H9 (cell line): ENCODE data around the gene TLDC2. TPM values are rescaled to one million over a fixed set of nuclear protein-coding genes. Genes with fewer than 3 reads are reported as not detected.

ENCODE experiments used
- DNase-seq: peaks from one replicate; pipeline ENCODE4 v3.0.0-alpha.2; 2017
- H2AFZ ChIP-seq: one replicate; pipeline ENCODE4 v1.6.1; 2013; ENCODE audit warnings: mild to moderate bottlenecking, low read length, control low read depth, moderate library complexity
- H2AK5ac ChIP-seq: 2 replicates; pipeline ENCODE4 v1.6.1; 2013; ENCODE audit warnings: low read length, control low read depth, mixed read lengths; ENCODE audit not compliant: insufficient read length
- H2BK120ac ChIP-seq: one replicate; pipeline ENCODE4 v1.6.1; 2013; ENCODE audit warnings: low read depth, mild to moderate bottlenecking, low read length, control low read depth, inconsistent platforms; ENCODE audit not compliant: poor library complexity, severe bottlenecking
- H2BK12ac ChIP-seq: 2 replicates; pipeline ENCODE4 v1.6.1; 2013; ENCODE audit warnings: low read length, control low read depth, mixed read lengths, low read depth; ENCODE audit not compliant: insufficient read length
- H2BK15ac ChIP-seq: 2 replicates; pipeline ENCODE4 v1.6.1; 2013; ENCODE audit warnings: low read depth, low read length, control low read depth
- H2BK20ac ChIP-seq: one replicate; pipeline ENCODE4 v1.6.1; 2013; ENCODE audit warnings: low read depth, mild to moderate bottlenecking, low read length, control low read depth, inconsistent platforms; ENCODE audit not compliant: poor library complexity, severe bottlenecking
- H2BK5ac ChIP-seq: 2 replicates; pipeline ENCODE4 v1.6.1; 2013; ENCODE audit warnings: low read length, control low read depth, mixed read lengths; ENCODE audit not compliant: insufficient read length
- H3K14ac ChIP-seq: 2 replicates; pipeline ENCODE4 v1.6.1; 2013; ENCODE audit warnings: low read length, control low read depth; ENCODE audit not compliant: insufficient read depth
- H3K18ac ChIP-seq: 2 replicates; pipeline ENCODE4 v1.6.1; 2013; ENCODE audit warnings: low read depth, mild to moderate bottlenecking, mixed read lengths, low read length, control low read depth; ENCODE audit not compliant: insufficient read length
- H3K23ac ChIP-seq: 2 replicates; pipeline ENCODE4 v1.6.1; 2013; ENCODE audit warnings: low read length, control low read depth, mixed read lengths, low read depth; ENCODE audit not compliant: insufficient read length
- H3K23me2 ChIP-seq: 2 replicates; pipeline ENCODE4 v1.6.1; 2013; ENCODE audit warnings: low read depth, mild to moderate bottlenecking, mixed read lengths, low read length, control low read depth; ENCODE audit not compliant: insufficient read length, poor library complexity, severe bottlenecking
- H3K27ac ChIP-seq: 2 replicates; pipeline ENCODE4 v1.5.1; 2013; ENCODE audit warnings: low read length, control low read depth, mixed read lengths, low read depth; ENCODE audit not compliant: insufficient read length
- H3K27me3 ChIP-seq: 2 replicates; pipeline ENCODE4 v1.6.1; 2013; ENCODE audit warnings: low read length, control low read depth, inconsistent platforms; ENCODE audit not compliant: insufficient read depth
- H3K4ac ChIP-seq: 2 replicates; pipeline ENCODE4 v1.6.1; 2013; ENCODE audit warnings: low read depth, mild to moderate bottlenecking, control low read depth, inconsistent platforms, low read length, moderate library complexity
- H3K4me1 ChIP-seq: 2 replicates; pipeline ENCODE4 v1.6.1; 2013; ENCODE audit warnings: low read length, control low read depth, inconsistent platforms; ENCODE audit not compliant: insufficient read depth
- H3K4me2 ChIP-seq: 2 replicates; pipeline ENCODE4 v1.6.1; 2013; ENCODE audit warnings: low read length, control low read depth, mixed read lengths; ENCODE audit not compliant: insufficient read length, insufficient read depth
- H3K56ac ChIP-seq: 2 replicates; pipeline ENCODE4 v1.6.1; 2013; ENCODE audit warnings: low read depth, mild to moderate bottlenecking, mixed read lengths, low read length, control low read depth; ENCODE audit not compliant: insufficient read length
- H3K79me1 ChIP-seq: 2 replicates; pipeline ENCODE4 v1.6.1; 2013; ENCODE audit warnings: low read depth, mild to moderate bottlenecking, moderate library complexity, low read length, control low read depth, inconsistent platforms; ENCODE audit not compliant: insufficient read depth, poor library complexity, severe bottlenecking
- H3K79me2 ChIP-seq: 2 replicates; pipeline ENCODE4 v1.6.1; 2013; ENCODE audit warnings: low read length, control low read depth, inconsistent platforms; ENCODE audit not compliant: insufficient read depth
- H3K9ac ChIP-seq: 2 replicates; pipeline ENCODE4 v1.6.1; 2013; ENCODE audit warnings: low read length, control low read depth, mixed read lengths; ENCODE audit not compliant: insufficient read length; ENCODE audit errors: extremely low read depth
- H3K9me3 ChIP-seq: one replicate; pipeline ENCODE4 v1.6.1; 2013; ENCODE audit warnings: low read depth, low read length, inconsistent platforms; ENCODE audit not compliant: control insufficient read depth
- H3T11ph ChIP-seq: one replicate; pipeline ENCODE4 v1.6.1; 2013; ENCODE audit warnings: mild to moderate bottlenecking, low read length, control low read depth, inconsistent platforms
- H4K20me1 ChIP-seq: one replicate; pipeline ENCODE4 v1.6.1; 2013; ENCODE audit not compliant: control insufficient read depth, insufficient read length, insufficient read depth
- H4K5ac ChIP-seq: 2 replicates; pipeline ENCODE4 v1.6.1; 2013; ENCODE audit warnings: low read depth, mild to moderate bottlenecking, mixed read lengths, low read length, control low read depth; ENCODE audit not compliant: insufficient read length
- H4K8ac ChIP-seq: replicated peaks from 2 replicates; pipeline ENCODE4 v1.6.1; 2013; ENCODE audit warnings: low read length, control low read depth, mixed read lengths, low read depth; ENCODE audit not compliant: insufficient read length
- H4K91ac ChIP-seq: 2 replicates; pipeline ENCODE4 v1.6.1; 2013; ENCODE audit warnings: low read depth, mild to moderate bottlenecking, moderate library complexity, mixed read lengths, low read length, control low read depth; ENCODE audit not compliant: insufficient read length
- H3K27ac Mint-ChIP-seq, 3 experiments: 2 replicates in 2 of 3; 3 replicates in 1 of 3; pipeline ENCODE4 v1.8.0; 2020 to 2021; ENCODE audit warnings: mixed read lengths in 3 of 3, mild to moderate bottlenecking in 1 of 3, moderate library complexity in 1 of 3
- H3K27me3 Mint-ChIP-seq: 2 replicates; pipeline ENCODE4 v1.8.0; 2021; ENCODE audit warnings: low read depth, mild to moderate bottlenecking, moderate library complexity, mixed read lengths
- H3K36me3 Mint-ChIP-seq, 3 experiments: 2 replicates in 2 of 3; 3 replicates in 1 of 3; pipeline ENCODE4 v1.8.0; 2020 to 2021; ENCODE audit warnings: low read depth in 3 of 3, mixed read lengths in 3 of 3; ENCODE audit not compliant: insufficient read depth in 1 of 3
- H3K4me1 Mint-ChIP-seq, 2 experiments: 2 replicates each; pipeline ENCODE4 v1.8.0; 2020; ENCODE audit warnings: mixed read lengths in 2 of 2
- H3K4me3 Mint-ChIP-seq, 2 experiments: 2 replicates in 1 of 2; 3 replicates in 1 of 2; pipeline ENCODE4 v1.8.0; 2020 to 2021; ENCODE audit warnings: mild to moderate bottlenecking in 2 of 2, mixed read lengths in 2 of 2, moderate library complexity in 1 of 2
- H3K9me3 Mint-ChIP-seq, 2 experiments: 2 replicates in 1 of 2; 3 replicates in 1 of 2; pipeline ENCODE4 v1.8.0; 2020; ENCODE audit warnings: mild to moderate bottlenecking in 2 of 2, mixed read lengths in 2 of 2, moderate library complexity in 1 of 2
- WGBS: extraction: QIAGEN DNeasy Blood & Tissue Kit; methylation state at CpG from one replicate; pipeline ENCODE4 v1.1.7; 2013; ENCODE audit warnings: missing lambda C conversion rate, low lambda C conversion rate, mixed read lengths; ENCODE audit not compliant: insufficient read length; ENCODE audit errors: extremely low coverage; 5-methylcytosine and 5-hydroxymethylcytosine counted together
- total RNA-seq: library from RNA; stranded (reverse); gene quantifications from 2 replicates; pipeline ENCODE4 v1.2.1, GENCODE V29; 2021
- TF ChIP-seq, protein P1 (sequence below): fragments of 200-600 bp; sonication (generic); conservative IDR thresholded peaks from 3 replicates; pipeline ENCODE4 v1.8.0; 2021; ENCODE audit warnings: antibody characterized with exemption, mild to moderate bottlenecking

The TLDC2 gene
- total RNA-seq, 1 experiment from 2014 or later = 0.11 TPM

DNA sequence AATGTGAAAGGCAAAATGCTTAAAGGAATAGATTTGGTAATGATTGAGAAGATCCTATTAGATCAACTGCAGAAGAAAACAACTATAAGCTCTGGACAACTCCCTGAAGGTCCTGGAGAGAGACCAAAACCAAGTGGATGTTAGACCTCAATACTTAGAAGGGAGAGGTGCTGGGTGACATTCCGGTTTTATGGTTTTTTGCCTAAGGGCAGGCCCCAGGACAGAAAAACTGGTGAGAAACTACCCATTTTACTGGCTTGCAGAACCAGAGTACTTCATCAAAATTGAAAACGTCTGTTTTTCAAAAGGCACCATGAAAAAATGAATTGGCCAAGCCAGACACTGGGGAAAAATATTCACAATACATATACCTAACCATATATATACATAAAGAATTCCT is 49.3 kb downstream of the TLDC2 start:
- Histone ChIP-seq H3K4me1 (no peaks in the 10 kb centered on the region), H3K9ac (no peak overlapping the region), H3K23ac (no peak overlapping the region), H2BK120ac (no peak overlapping the region), H2BK15ac (no peak overlapping the region), H3K27ac (no peak overlapping the region), H2BK5ac (no peak overlapping the region), H2BK20ac (no peak overlapping the region), H4K5ac (no peak overlapping the region), H3K9me3 (no peaks in the 10 kb centered on the region), H2AFZ (no peak overlapping the region), H3K18ac (no peak overlapping the region), H2AK5ac (no peak overlapping the region), H3T11ph (no peak overlapping the region), H2BK12ac (no peak overlapping the region), H3K4ac (no peak overlapping the region), H3K4me2 (no peak overlapping the region), H4K91ac (no peak overlapping the region), H3K14ac (no peak overlapping the region), H3K56ac (no peak overlapping the region), H3K79me2 (no peaks in the 10 kb centered on the region; the same call in 1 of the 2 replicates), H4K8ac (no peak overlapping the region), H3K23me2 (no peaks in the 10 kb centered on the region), H3K79me1 (no peaks in the 10 kb centered on the region), H4K20me1 (no peaks in the 10 kb centered on the region), H3K27me3 (no peaks in the 10 kb centered on the region)
- Mint-ChIP-seq H3K4me3 (no peak overlapping the region), H3K27me3 (no peaks in the 10 kb centered on the region), H3K27ac (no peak overlapping the region), H3K36me3 (peaks cover 8 to 62% (median 38%) of the 10 kb centered on the region in 3 experiments; a peak in 5 of 7 replicates), H3K9me3 (no peaks in the 10 kb centered on the region), H3K4me1 (peaks cover 6 to 11% of the 10 kb centered on the region in 2 experiments; a peak in 3 of 4 replicates)
- TF ChIP-seq, protein P1, sequence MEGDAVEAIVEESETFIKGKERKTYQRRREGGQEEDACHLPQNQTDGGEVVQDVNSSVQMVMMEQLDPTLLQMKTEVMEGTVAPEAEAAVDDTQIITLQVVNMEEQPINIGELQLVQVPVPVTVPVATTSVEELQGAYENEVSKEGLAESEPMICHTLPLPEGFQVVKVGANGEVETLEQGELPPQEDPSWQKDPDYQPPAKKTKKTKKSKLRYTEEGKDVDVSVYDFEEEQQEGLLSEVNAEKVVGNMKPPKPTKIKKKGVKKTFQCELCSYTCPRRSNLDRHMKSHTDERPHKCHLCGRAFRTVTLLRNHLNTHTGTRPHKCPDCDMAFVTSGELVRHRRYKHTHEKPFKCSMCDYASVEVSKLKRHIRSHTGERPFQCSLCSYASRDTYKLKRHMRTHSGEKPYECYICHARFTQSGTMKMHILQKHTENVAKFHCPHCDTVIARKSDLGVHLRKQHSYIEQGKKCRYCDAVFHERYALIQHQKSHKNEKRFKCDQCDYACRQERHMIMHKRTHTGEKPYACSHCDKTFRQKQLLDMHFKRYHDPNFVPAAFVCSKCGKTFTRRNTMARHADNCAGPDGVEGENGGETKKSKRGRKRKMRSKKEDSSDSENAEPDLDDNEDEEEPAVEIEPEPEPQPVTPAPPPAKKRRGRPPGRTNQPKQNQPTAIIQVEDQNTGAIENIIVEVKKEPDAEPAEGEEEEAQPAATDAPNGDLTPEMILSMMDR = no peak
- no CpG with 5 or more reads among the region's 2 CpGs for WGBS
- no peak for DNase-seq
